ENCODE results near the gene CD276.

GRCh38 chr15:73760330-73761329 is 76.4 kb downstream of the CD276 start:
- TF ChIP-seq, protein P1, sequence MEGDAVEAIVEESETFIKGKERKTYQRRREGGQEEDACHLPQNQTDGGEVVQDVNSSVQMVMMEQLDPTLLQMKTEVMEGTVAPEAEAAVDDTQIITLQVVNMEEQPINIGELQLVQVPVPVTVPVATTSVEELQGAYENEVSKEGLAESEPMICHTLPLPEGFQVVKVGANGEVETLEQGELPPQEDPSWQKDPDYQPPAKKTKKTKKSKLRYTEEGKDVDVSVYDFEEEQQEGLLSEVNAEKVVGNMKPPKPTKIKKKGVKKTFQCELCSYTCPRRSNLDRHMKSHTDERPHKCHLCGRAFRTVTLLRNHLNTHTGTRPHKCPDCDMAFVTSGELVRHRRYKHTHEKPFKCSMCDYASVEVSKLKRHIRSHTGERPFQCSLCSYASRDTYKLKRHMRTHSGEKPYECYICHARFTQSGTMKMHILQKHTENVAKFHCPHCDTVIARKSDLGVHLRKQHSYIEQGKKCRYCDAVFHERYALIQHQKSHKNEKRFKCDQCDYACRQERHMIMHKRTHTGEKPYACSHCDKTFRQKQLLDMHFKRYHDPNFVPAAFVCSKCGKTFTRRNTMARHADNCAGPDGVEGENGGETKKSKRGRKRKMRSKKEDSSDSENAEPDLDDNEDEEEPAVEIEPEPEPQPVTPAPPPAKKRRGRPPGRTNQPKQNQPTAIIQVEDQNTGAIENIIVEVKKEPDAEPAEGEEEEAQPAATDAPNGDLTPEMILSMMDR (IDR thresholded peaks at IDR 0.05) = no peak
- no peak for TF ChIP-seq POLR2A (IDR thresholded peaks at IDR 0.05)
